ENCODE data around the gene ACCSL.

Gene ACCSL

DNA sequence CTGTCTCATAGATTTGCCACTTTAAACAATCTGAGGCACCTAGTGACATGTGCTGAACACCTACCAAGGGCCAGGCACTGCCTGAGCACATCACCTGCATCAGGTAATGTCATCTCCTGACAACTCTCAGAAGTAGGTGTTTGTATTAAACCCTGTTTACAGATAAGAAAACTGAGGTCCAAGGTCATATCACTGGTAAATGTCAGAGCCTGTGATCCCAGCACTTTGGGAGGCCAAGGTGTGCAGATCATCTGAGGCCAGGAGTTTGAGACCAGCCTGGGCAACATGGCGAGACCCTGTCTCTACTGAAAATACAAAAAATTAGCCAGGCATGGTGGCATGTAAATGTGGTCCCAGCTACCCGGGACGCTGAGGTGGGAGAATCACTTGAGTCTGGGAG is 39.1 kb upstream of the ACCSL start:
- peaks cover 9% of the 10 kb centered on the region for H3K4me1 ChIP-seq
- no peaks in the 10 kb centered on the region for H3K9me3 ChIP-seq
- H3K4me3 ChIP-seq (ENCODE audit: low read depth, low read length), result no peak overlapping the region
- no peak for TF ChIP-seq CTCF (IDR thresholded peaks at IDR 0.05; ENCODE audit: low read depth, low read length)
- H3K36me3 ChIP-seq, result no peaks in the 10 kb centered on the region
- H3K27me3 ChIP-seq, result no peaks in the 10 kb centered on the region
- DNase-seq, result no peak

DNA sequence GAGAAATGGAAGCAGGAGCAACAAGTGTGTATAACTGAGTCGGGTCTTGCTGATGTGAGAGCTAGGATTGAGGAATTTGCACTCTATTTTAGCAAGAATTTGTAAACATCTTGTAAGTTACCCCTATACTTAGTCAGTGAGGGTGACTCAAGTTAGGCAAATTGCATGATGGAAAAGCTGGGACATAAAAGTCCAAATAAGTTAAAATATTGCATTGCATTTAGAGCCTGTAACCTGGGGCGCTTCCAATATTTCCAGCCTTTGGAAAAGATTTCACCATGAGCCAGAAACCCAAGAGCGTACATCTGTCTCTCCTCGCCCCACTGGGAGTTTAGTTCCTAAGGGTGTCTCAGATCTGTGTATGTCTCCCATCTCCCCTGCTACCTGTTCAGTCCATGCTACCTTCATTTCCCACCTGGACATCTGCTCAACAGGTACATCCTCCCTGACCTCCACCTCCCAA is 37.0 kb upstream of the ACCSL start:
- no peak for DNase-seq
- no peaks in the 10 kb centered on the region for H3K27me3 ChIP-seq
- H3K36me3 ChIP-seq, result no peaks in the 10 kb centered on the region
- H3K4me1 ChIP-seq, result peaks cover 17% of the 10 kb centered on the region
- no peak for TF ChIP-seq CTCF (IDR thresholded peaks at IDR 0.05; ENCODE audit: low read depth, low read length)
- no peaks in the 10 kb centered on the region for H3K9me3 ChIP-seq
- H3K4me3 ChIP-seq (ENCODE audit: low read depth, low read length), result no peak overlapping the region

GRCh38 chr11:44011797-44012196 is 36.0 kb upstream of the ACCSL start:
- H3K27me3 ChIP-seq, result no peaks in the 10 kb centered on the region
- no peak for DNase-seq

DNA sequence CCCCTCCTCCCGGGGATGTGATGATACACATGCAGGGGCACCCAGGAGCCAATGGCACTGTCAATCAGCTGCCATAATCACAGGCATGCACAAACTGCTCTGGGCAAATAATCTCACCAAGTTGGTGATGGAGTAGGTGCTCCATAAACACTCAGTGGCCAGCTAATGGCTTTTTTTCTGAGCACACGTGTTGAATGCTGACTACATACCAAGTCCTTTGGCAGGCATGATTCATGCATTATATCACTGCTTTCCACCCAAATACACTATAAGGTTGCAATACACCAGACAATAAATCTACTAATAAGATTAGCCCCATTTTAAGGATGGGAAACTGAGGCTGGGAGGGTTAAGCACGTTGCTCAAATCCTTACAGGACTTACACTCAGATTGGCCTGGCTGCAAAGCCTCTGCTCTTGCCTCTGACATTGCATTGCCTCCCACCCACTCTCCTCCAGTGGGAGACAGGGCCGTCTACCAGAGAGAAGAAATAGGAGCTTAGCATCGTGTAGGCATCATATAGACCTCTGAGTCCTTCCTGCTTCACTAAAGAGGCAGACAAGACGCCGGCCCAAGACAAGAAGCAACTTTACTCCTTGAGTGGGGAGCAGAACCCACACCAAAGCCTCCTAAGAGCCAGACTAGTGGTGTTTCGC is 32.7 kb upstream of the ACCSL start:
- no peaks in the 10 kb centered on the region for H3K9me3 ChIP-seq
- no peak overlapping the region for H3K4me3 ChIP-seq (ENCODE audit: low read depth, low read length)
- peaks cover 29% of the 10 kb centered on the region for H3K4me1 ChIP-seq
- no peaks in the 10 kb centered on the region for H3K36me3 ChIP-seq
- TF ChIP-seq CTCF (IDR thresholded peaks at IDR 0.05; ENCODE audit: low read depth, low read length), result no peak
- H3K27me3 ChIP-seq, result no peaks in the 10 kb centered on the region
- no peak for DNase-seq

More at GRCh38 chr11:44011797-44012196, 36.0 kb upstream of the ACCSL start:
- no peaks in the 10 kb centered on the region for H3K9me3 ChIP-seq
- H3K4me3 ChIP-seq (ENCODE audit: low read depth, low read length), result no peak overlapping the region
- no peaks in the 10 kb centered on the region for H3K36me3 ChIP-seq
- peaks cover 24% of the 10 kb centered on the region for H3K4me1 ChIP-seq
- TF ChIP-seq CTCF (IDR thresholded peaks at IDR 0.05; ENCODE audit: low read depth, low read length), result no peak

DNA sequence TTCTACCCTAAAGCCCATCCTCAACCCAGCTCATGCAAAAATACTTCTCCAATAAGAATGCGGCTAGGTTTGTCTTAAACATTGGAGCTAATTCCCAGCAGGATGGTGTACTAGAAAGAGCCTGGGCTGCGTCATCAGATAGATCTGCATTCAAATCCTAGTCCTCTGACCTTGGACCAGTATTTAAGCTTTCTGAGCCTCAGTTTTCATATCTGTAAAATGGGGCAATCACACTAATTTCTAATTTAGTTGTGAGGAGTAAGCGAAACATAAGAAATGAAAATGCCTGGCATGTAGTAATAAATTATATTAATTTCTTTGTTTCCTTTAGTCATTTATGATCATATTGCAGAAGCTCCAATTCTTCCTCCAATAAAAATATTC is 32.2 kb upstream of the ACCSL start:
- no peaks in the 10 kb centered on the region for H3K36me3 ChIP-seq
- DNase-seq, result no peak
- no peaks in the 10 kb centered on the region for H3K27me3 ChIP-seq
- H3K9me3 ChIP-seq, result no peaks in the 10 kb centered on the region
- TF ChIP-seq CTCF (IDR thresholded peaks at IDR 0.05; ENCODE audit: low read depth, low read length), result no peak
- H3K4me3 ChIP-seq (ENCODE audit: low read depth, low read length), result no peak overlapping the region
- peaks cover 29% of the 10 kb centered on the region for H3K4me1 ChIP-seq

- Histone ChIP-seq H3K4me1 (peaks cover 29% of the 10 kb centered on the region), H3K9me3 (no peaks in the 10 kb centered on the region), H3K27me3 (no peaks in the 10 kb centered on the region), H3K4me3 (ENCODE audit: low read depth, low read length) (no peak overlapping the region), H3K36me3 (no peaks in the 10 kb centered on the region)
- no peak for TF ChIP-seq CTCF (IDR thresholded peaks at IDR 0.05; ENCODE audit: low read depth, low read length)
- DNase-seq, result peak; percentile 91
Observed at GRCh38 chr11:44016131-44016530, 31.6 kb upstream of the ACCSL start.

Measured in BE2C (cell line).